Kidney (tissue), 14 donors: ENCODE results near the gene CACNA1H. TPM values are rescaled to one million over a fixed set of nuclear protein-coding genes. Genes with fewer than 3 reads are reported as not detected.

Experiments used
- DNase-seq, 5 donors: peaks; one replicate each; pipeline ENCODE4 v3.0.0-alpha.2; 2013 to 2020
- FAIRE-seq: peaks from 2 replicates; lab custom pipeline; 2012; peaks lifted over from hg19 to GRCh38; lab: Jason Lieb, UNC
- H3K27ac ChIP-seq, 2 donors: one replicate each; pipeline ENCODE4 v1.7.0; 2013; ENCODE audit warnings: low read depth in 2 of 2, low read length in 2 of 2, inconsistent platforms in 1 of 2
- H3K27me3 ChIP-seq: one replicate; pipeline ENCODE4 v1.7.1; 2013; ENCODE audit warnings: low read length, inconsistent platforms; ENCODE audit not compliant: control insufficient read depth, insufficient read depth
- H3K36me3 ChIP-seq, 3 donors: one replicate each; pipeline versions ENCODE4 v1.7.0 to v1.7.1; 2013; ENCODE audit warnings: low read length in 3 of 3, control low read depth in 1 of 3, inconsistent platforms in 1 of 3; ENCODE audit not compliant: insufficient read depth in 3 of 3, control insufficient read depth in 2 of 3
- H3K4me1 ChIP-seq, 3 donors: one replicate each; pipeline versions ENCODE4 v1.7.0 to v1.7.1; 2013; ENCODE audit warnings: low read length in 3 of 3, inconsistent platforms in 1 of 3, low read depth in 1 of 3; ENCODE audit not compliant: control insufficient read depth in 2 of 3, insufficient read depth in 2 of 3
- H3K4me3 ChIP-seq, 3 donors: one replicate each; pipeline versions ENCODE4 v1.7.0 to v1.8.1; 2013; ENCODE audit warnings: low read length in 3 of 3, control low read depth in 1 of 3, inconsistent platforms in 1 of 3
- H3K9ac ChIP-seq, 3 donors: one replicate each; pipeline versions ENCODE4 v1.7.0 to v1.7.1; 2013; ENCODE audit warnings: low read length in 3 of 3, control low read depth in 1 of 3, inconsistent platforms in 1 of 3
- H3K9me3 ChIP-seq, 3 donors: one replicate each; pipeline versions ENCODE4 v1.7.0 to v1.7.1; 2013; ENCODE audit warnings: low read length in 3 of 3, control low read depth in 1 of 3, inconsistent platforms in 1 of 3; ENCODE audit not compliant: control insufficient read depth in 2 of 3, insufficient read depth in 1 of 3
- CTCF ChIP-seq: IDR thresholded peaks from 3 replicates; pipeline ENCODE4 v1.5.1; 2012; ENCODE audit warnings: mild to moderate bottlenecking, moderate library complexity, borderline replicate concordance; ENCODE audit not compliant: insufficient read depth; ENCODE audit errors: extremely low read depth
- intact Hi-C: fragments of 100-400 bp; cut with DNase I; formaldehyde crosslinking; loops from one replicate; pipeline ENCODE4 v1.11.1; 2022
- polyA plus RNA-seq: library from polyadenylated mRNA; stranded (reverse); fragments of 350-450 nt; fragmentation: Illumina TruSeq; extraction: RNeasy Lipid Tissue Mini Kit (QIAGEN cat#74804); gene quantifications from one replicate; pipeline ENCODE4 v1.2.3, GENCODE V29; 2014; ENCODE audit warnings: low read depth, low replicate concordance; ENCODE audit not compliant: insufficient read depth
- total RNA-seq: library from RNA; stranded (reverse); fragmentation: NEBNext Ultra II Directional; extraction: Animal tissue kit (Norgen Biotek cat#: 25700); gene quantifications from one replicate; pipeline ENCODE4 v1.2.1, GENCODE V29; 2021
- donor health status: control.
- donor health status: control.
- donor health status: control.
- donor health status: control.
- donor health status: control.
- donor health status: DM: yes; HTN: yes; CAD: no.
- donor health status: Normal renal cell carcinoma (clear cell type).

CACNA1H gene
- total and polyA plus RNA-seq, 2 donors from 2014 or later = 6.4 to 20.6 TPM

- H3K9me3 ChIP-seq = no peaks in the 10 kb centered on the region
Observed at GRCh38 chr16:1132431-1132830, 20.5 kb upstream of the CACNA1H start.

DNA sequence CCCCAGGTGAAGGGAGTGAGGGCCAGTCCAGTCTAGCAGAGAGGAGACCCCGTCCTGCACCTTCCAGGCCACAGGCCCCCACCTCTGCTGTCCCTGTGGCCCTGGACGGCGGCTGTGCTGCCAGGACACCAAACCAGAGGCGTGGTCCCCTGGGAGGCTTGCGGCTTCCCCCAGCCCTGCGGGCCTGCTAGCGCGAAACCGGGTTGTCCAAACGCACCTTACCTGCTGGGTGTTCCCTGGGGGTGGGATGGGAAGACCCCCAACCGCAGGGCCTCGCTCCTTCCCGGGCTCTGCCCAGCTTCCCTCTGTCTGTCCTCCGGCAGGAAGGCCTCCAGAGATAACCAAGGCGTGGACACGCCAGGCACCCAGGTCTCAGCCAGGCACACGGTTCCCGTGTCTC lies 19.6 kb upstream of the CACNA1H start:
- H3K36me3 ChIP-seq = no peaks in the 10 kb centered on the region
- no peak for TF ChIP-seq CTCF
- no peak overlapping the region for H3K27ac ChIP-seq
- no peaks in the 10 kb centered on the region for H3K9me3 ChIP-seq
- intact Hi-C loops = no loop called here
- no peak overlapping the region for H3K9ac ChIP-seq
- no peaks in the 10 kb centered on the region for H3K27me3 ChIP-seq
- FAIRE-seq (no peak), DNase-seq (no peak)
- no peak overlapping the region for H3K4me3 ChIP-seq
- H3K4me1 ChIP-seq = peaks cover 0 to 4% (median 0%) of the 10 kb centered on the region in 3 donors

More at GRCh38 chr16:1132431-1132830, 20.5 kb upstream of the CACNA1H start:
- Histone ChIP-seq H3K4me3 (no peak overlapping the region), H3K27ac (no peak overlapping the region), H3K4me1 (peaks cover 0 to 4% (median 0%) of the 10 kb centered on the region in 3 donors), H3K36me3 (no peaks in the 10 kb centered on the region), H3K27me3 (no peaks in the 10 kb centered on the region), H3K9ac (no peak overlapping the region)
- TF ChIP-seq CTCF = no peak
- DNase-seq (no peak), FAIRE-seq (no peak)
- intact Hi-C loops = no loop called here

DNA sequence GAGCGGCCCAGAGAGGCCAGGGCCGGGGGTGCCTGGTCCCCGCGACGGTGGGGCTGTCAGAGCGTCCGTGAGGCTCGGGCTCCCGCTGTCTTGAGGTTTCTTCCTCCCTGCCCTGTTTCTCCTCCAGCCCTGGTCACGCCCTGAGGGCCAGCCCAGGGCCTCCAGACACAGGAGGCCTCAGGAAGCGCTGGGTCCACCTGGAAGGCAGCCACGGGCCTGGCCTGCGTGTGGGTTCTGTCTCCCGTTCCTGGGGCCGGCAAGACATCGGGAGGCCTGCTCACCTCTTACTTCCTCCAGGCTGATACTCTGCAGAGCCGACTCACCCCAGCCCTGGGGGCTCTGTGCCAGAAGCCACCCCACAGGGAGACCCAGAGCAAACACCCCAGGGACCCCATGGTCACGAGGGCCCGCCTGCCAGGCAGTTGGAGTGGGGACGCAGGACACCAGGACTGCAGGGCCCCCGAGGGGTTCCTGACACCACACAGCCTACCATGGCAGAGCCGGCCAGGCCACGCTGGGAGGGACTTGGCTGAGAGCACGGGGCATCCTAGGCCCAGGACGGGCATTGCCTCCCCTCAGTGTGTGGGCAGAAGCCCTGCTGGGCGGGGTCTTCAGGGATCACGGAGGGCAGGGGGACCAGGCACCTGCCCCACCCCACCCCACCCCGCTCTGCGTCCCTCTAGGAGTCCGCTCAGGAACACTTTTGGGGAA lies 18.9 kb upstream of the CACNA1H start:
- intact Hi-C loops = no loop called here
- no peak overlapping the region for H3K4me3 ChIP-seq
- H3K27ac ChIP-seq = no peak overlapping the region
- no peaks in the 10 kb centered on the region for H3K9me3 ChIP-seq
- DNase-seq (no peak), FAIRE-seq (no peak)
- H3K4me1 ChIP-seq = peaks cover 0 to 4% (median 0%) of the 10 kb centered on the region in 3 donors
- no peaks in the 10 kb centered on the region for H3K27me3 ChIP-seq
- TF ChIP-seq CTCF = no peak
- H3K36me3 ChIP-seq = no peaks in the 10 kb centered on the region
- H3K9ac ChIP-seq = no peak overlapping the region
